HG03432 (cell line): ENCODE data around the gene A2M.

ENCODE experiments used
- ATAC-seq: cut with Tn5 transposase; IDR thresholded peaks from one replicate; pipeline ENCODE4 v1.9.1; 2021; ENCODE audit warnings: mild to moderate bottlenecking, moderate library complexity; ENCODE audit not compliant: unreplicated experiment

The A2M gene

DNA sequence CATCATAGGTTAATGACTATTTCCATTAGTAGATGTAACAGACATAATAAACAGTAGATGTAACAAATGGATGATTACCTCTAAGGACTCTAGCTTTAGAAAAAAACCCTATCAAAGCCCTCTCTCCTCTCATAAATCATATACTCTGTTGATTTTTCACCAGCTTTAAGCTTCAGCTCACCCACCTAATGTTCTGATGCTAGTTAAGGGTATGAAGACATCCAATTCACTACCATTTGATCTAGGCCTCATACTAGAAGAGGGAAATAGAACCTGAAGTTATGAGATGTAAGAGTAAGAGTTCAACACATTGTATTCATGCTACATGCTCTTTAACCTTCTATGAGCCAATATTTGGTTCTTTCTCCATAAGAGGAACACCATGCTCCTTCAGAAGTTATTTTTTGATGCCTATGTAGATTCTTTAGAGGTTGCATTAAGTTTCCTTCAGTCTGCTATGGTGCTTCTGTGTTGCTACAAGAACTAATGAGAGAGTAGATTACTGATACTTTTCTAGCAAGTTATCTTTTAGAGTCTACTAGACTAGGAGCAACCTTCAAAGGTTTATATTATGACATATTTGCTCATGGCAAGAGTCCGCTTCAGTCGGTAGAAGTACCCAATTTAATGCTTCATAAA, 16.0 kb downstream of the A2M start:
- ATAC-seq, result no peak

DNA sequence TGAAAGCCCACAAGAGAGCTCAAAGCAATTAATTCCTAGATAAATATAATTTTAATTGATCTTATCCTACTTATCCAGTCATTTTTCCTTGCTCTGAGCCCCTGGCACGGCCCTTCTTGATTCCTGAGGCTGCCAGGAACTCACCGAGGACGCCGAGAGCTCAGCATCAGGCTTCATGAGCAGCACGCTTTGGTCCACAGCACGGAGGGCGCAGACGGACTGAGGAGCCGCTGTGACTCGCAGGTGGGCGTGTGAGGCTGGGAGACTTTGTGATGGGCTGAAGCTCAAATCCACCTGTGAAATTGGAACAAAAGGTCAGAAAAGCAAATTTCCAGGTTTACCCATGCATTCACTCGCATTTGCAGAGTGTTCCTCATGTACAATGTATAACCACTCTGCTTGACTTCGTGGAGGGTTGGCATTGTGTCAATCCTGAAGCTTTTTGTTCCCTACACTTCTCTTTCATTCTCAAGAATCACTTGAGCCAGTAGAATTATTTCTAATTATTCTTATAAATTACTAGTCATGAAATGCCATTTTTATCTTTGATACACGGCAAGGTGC, 17.2 kb downstream of the A2M start:
- ATAC-seq, result no peak

DNA sequence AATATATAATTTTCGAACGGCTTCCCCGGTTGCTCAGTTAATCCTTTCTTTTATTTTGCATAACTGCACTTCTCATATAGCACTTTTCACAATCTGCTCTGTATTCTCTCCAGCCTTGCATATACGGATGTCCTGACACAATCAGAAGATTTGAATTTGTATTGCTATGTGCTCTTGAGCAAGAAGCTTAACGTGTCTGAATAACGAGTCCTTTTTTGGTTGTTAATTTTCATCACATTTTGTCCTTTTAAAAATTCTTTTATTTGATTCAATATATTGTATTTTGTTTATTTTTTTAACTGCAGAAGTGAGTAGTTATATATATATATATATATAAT, 17.6 kb downstream of the A2M start:
- ATAC-seq, result no peak

DNA sequence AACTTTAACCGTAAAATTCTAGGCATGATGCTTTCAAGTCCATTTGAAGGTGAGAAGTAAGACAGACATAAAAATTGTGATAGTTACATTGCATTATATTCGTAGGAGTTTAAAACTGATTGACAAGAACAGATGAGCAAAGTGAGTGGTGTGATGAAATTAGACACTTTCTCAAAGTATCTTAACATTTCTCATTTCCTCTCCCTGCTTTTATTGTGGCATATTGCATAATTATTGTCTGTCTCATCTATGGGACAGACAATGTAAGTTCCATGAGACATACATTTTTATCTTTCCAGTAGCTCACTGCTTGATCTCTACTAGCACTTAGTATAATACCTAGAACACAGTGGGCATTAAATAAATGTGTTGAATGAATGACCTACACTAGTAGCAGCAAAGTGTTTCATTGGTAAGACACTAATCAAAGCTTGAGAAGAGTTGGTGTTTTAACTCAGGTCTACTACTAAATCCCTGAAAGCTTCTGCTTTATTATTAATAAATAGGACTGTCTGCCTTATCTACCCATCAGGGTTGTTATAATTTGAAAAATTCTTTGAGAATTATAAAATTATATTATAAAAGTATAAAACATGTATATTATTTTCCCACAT, 19.0 kb downstream of the A2M start:
- ATAC-seq, result no peak

- ATAC-seq, result no peak
Measured at GRCh38 chr12:9095322-9095721, 20.4 kb downstream of the A2M start.

GRCh38 chr12:9094512-9095206, 21.1 kb downstream of the A2M start:
- ATAC-seq, result no peak

DNA sequence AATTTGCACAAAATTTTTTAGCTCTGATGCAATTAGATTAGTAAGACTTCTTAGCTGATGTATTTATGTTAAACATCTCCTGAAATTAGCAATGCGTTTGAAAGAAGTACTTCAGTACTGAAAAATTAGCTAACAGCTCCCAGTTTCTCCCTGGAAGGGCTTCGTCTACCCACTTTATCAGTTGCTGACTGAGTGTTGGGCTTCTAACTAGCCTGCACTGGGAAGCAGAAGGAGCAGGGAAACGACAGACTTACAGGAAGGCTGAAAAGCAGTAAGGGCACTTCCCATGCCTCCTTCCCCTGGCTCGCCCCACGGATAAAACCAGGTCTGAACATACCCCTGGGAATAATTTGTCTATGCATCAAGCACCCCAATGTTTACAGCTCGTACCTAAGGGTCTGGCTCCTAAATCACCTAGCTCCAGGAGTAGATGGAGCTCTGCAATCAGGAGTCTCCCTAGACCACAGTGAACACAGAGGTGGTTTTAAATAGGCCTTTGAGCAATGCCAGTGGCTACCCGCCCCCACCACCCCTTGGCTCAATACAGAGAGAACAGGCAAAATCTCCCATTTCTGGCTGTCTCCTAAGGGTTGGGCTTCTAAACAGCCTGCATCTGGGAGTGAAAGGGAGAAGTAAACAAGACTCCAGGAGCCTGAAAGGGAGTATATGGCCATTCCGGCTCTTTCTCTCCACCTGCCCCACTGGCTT, 23.7 kb downstream of the A2M start:
- ATAC-seq, result no peak

GRCh38 chr12:9090220-9090619, 25.5 kb downstream of the A2M start:
- ATAC-seq, result no peak

DNA sequence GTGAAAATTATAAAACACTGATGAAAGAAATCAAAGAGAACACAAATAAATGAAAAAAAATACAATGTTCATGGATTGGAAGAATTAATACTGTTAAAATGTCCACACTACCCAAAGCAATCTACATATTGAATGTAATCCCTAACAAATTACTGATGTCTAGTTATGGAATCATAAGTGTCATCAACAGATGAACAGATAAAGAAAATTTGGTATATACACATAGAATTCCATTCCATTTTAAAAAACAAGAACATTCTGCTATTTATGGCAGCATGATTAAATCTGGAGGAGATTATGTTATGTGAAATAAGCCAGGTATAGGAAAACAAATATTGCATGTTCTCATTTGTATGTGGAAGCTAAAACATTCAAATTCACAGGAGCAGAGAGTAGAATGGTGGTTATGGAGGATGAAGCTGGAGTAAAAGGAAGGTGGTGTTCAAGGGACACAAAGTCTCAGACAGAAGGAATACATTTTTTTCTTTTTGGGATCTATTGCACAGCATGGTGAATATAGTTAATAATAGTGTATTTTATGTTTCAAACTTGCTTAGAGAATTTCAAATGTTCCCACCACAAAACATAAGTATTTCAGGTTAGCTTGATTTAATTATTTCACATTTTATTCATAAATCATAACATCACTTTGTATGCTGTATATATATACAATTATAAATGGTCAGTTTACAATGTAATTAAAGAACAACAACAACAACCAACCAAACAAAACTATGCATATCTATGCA, 28.5 kb downstream of the A2M start:
- no peak for ATAC-seq

DNA sequence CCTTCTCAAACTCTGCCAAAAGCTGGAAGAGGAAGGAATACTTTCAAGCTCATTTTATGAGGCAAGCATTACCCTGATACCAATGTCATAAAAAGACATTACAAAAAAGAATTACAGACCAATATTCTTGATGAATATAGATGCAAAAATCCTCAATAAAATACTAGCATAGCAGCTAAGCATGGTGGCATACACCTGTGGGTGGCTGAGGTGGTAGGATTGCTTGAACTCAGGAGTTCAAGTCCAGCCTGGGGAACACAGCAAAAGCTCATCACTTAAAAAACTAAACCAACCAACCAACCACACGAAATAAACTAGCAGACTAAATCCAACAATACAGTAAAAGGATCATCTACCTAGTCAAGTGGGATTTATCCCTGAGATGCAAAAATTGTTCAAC, 29.6 kb downstream of the A2M start:
- no peak for ATAC-seq

DNA sequence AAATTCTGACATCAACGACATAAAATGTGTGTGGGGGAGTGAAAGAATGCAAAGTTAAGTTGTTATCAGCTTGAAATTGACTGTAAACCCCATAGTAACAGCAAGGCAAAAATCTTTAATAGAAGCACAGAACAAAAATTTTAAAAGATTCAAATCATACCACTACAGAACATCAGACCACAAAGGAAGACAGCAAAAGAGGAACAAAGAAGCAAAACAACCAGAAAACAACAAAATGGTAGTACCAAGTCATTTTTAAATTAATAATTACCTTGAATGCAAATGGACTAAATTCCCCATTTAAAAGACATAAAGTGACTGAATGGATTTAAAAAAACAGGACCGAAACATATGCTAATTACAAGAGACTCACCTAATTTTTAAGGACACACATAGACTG, 31.3 kb downstream of the A2M start:
- ATAC-seq, result no peak

DNA sequence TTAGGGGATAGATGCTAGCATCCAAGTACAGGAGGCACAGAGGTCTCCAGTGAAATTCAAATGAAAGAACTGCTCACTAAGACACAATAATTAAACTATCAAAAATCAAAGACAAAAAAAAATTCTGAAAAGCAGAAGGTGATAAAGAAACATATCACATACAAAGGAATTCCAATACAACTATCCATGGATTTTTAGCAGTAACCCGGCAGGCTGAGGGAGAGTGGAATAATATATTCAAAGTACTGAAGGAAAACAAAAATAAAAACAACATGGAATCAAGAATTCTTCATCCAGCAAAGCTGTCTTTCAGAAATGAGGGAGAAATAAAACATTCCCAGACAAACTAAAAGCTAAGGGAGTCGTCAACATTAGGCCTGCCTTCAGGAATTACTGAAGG, 31.9 kb downstream of the A2M start:
- no peak for ATAC-seq

DNA sequence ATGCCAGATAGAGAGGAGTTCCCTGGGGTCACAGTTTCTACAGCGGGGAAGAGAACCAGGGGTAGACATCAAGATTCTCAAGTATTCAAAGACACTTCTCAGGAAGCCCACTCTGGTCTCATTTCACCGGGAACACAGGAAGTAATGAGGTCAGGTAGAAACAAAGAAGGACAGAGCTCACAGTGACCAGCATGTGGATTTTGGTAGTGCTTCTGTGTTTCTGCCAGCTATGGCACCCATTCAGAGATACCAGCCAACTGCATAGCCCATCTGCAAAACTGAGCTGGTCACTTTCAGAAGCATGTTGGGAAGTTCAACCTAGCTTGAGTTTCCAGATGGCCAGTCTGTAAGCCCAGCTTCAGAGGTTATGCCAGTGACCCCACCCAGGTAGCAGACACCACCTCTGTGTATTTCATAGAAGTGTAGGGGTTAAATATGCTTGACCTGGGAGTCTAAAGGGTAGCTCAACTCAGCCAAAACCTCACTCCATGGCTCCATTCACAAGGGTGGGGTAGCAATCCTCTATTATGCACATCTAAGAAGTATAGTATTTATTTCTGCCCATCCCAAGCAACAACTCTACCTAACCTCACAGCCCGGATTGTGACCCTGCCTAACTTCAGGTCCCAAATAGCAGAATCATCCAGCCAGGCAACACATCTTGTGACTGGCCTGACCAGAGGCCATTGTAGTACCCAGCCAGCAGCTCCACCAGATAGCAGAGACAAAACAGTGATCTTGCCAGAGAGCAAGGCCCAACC, 33.9 kb downstream of the A2M start:
- no peak for ATAC-seq

DNA sequence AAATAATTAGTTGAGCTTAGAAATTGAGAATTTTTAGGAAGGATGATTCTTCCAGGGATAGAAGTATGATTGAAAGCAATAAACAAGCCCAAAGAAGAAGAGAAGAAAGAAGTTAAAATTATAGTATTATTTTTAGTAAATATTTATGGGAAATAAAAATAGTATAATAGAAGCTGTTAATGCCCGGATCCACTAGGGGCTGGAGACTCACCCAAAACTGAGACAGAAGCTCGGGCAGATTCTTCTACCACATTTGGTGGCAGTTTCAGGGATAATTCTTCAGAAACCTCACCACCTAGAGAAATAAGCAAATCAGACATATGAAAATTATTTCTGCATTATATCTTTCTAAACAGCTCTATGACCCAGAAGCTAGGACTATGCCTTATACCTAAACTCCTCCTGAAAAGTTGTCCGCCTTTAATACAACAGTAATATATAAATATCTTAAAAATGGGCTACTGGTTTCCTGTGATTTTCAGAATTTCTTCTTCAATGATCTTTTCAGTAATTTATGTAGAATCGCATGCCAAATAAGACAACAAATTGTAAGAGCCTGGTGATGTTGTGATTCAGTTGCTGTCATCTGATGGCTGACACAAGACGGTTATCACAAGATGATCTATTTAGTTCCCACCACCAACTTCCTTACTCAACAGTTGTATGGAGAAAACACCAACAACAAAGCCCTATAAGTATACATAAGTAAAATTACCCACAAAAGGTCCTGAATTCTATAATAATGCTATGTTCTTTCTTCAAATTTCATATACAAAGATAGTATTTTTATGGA, 35.6 kb downstream of the A2M start:
- no peak for ATAC-seq

DNA sequence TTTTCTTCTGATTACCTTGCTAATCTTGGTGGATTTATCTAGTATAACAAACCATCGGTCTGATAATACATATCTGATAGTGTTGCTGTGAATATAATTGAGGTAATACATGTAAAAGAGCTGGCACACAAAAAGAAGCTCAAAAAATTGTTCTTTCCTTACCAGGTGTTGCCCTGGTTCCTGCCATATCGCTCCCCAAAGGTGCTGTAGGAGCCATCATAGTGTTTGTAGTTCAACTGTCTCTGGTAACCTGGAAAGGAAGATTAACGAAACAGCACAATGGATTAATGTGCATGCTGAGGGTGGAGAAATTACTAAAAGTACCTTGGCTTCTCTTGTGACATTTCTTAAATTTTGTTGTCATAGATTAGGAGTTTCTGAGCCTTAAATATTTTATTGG, 36.6 kb downstream of the A2M start:
- no peak for ATAC-seq

GRCh38 chr12:9077152-9078031, 38.3 kb downstream of the A2M start:
- ATAC-seq, result no peak

DNA sequence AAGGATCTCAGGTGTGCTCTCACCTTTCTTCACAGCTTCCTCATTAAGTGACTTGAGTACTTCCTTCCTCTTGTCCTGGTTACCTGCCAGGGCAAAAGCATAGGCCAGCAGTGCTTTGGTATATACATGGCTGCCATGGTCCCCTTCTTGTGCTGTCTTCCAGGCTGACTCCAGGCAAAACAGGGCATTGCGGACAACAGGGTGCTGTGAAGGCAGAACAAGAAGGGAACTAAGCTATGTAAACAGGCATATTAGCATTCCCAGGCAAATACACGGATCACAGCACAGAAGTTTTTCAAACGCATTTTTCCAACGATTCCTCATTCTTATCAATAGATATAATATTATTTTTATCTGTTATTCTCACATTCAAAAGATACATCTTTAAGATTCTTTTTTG, 39.0 kb downstream of the A2M start:
- no peak for ATAC-seq

- ATAC-seq, result no peak
Measured at GRCh38 chr12:9075138-9075535, 40.6 kb downstream of the A2M start.
